Fibroblast of lung (primary cell): ENCODE data around the gene ZNF277. TPM values are rescaled to one million over a fixed set of nuclear protein-coding genes. Genes with fewer than 3 reads are reported as not detected.

ENCODE experiments used
- DNase-seq, 2 donors: peaks; one replicate each; pipeline versions ENCODE4 v3.0.0 to v3.0.0-alpha.2; 2010; ENCODE audit warnings: low read depth in 2 of 2
- H2AFZ ChIP-seq: 2 replicates; pipeline ENCODE4 v1.5.1; 2012; ENCODE audit warnings: low read length, control low read depth, inconsistent platforms
- H3K27ac ChIP-seq: 2 replicates; pipeline ENCODE4 v1.5.1; 2011; ENCODE audit warnings: low read length, control low read depth; ENCODE audit not compliant: insufficient read depth
- H3K27me3 ChIP-seq: 2 replicates; pipeline ENCODE4 v1.5.1; 2011; ENCODE audit warnings: mild to moderate bottlenecking, low read length; ENCODE audit not compliant: control insufficient read depth, insufficient read depth
- H3K36me3 ChIP-seq: 2 replicates; pipeline ENCODE4 v1.5.1; 2011; ENCODE audit warnings: low read length; ENCODE audit not compliant: control insufficient read depth, insufficient read depth
- H3K4me1 ChIP-seq: 2 replicates; pipeline ENCODE4 v1.5.1; 2011; ENCODE audit warnings: low read length; ENCODE audit not compliant: control insufficient read depth, insufficient read depth; ENCODE audit errors: extremely low read depth
- H3K4me2 ChIP-seq: 2 replicates; pipeline ENCODE4 v1.5.1; 2011; ENCODE audit warnings: low read length, control low read depth; ENCODE audit not compliant: insufficient read depth; ENCODE audit errors: extremely low read depth
- H3K4me3 ChIP-seq, 4 experiments: fragments of 200-600 bp in 1 of 4; sonication (generic) in 1 of 4; replicated peaks in 1 of 4; 2 replicates each; pipeline ENCODE4 v1.5.1; 2011 to 2016; ENCODE audit warnings: low read length in 4 of 4, low read depth in 3 of 4, mild to moderate bottlenecking in 3 of 4, control low read depth in 2 of 4, inconsistent platforms in 1 of 4, mixed read lengths in 1 of 4; ENCODE audit not compliant: insufficient read depth in 1 of 4; ENCODE audit errors: control extremely low read depth in 1 of 4
- H3K79me2 ChIP-seq: 2 replicates; pipeline ENCODE4 v1.5.1; 2012; ENCODE audit warnings: mild to moderate bottlenecking, low read length, inconsistent platforms; ENCODE audit not compliant: control insufficient read depth, insufficient read depth
- H3K9ac ChIP-seq: 2 replicates; pipeline ENCODE4 v1.5.1; 2011; ENCODE audit warnings: mild to moderate bottlenecking, low read length, control low read depth; ENCODE audit not compliant: insufficient read depth
- H3K9me3 ChIP-seq: 2 replicates; pipeline ENCODE4 v1.5.1; 2012; ENCODE audit warnings: low read depth, low read length; ENCODE audit not compliant: control insufficient read depth, insufficient read depth
- H4K20me1 ChIP-seq: 2 replicates; pipeline ENCODE4 v1.5.1; 2011; ENCODE audit warnings: low read length; ENCODE audit not compliant: control insufficient read depth, insufficient read depth; ENCODE audit errors: extremely low read depth
- EZH2 ChIP-seq: IDR thresholded peaks from 2 replicates; pipeline ENCODE4 v1.5.1; 2012; ENCODE audit warnings: low read length, control low read depth, mild to moderate bottlenecking; ENCODE audit errors: missing control alignments
- polyA plus RNA-seq, 2 donors: library from polyadenylated mRNA; depleted of rRNA in 1 of 2; stranded (reverse) in 1 of 2; unstranded in 1 of 2; fragments of >200 nt; gene quantifications; 2 replicates each; pipeline ENCODE4 v1.2.1, GENCODE V29; 2011 to 2012; ENCODE audit warnings: missing spikeins in 1 of 2
- total RNA-seq: library from RNA; depleted of rRNA; stranded (reverse); fragments of >200 nt; gene quantifications from 2 replicates; pipeline ENCODE4 v1.2.1, GENCODE V29; 2014
- TF ChIP-seq, protein P1 (sequence below), 2 donors: IDR thresholded peaks in 1 of 2; conservative IDR thresholded peaks in 1 of 2; 1 replicate in 1 of 2; 2 replicates in 1 of 2; pipeline ENCODE4 v1.5.1; 2011 to 2012; ENCODE audit warnings: low read length in 2 of 2, control low read depth in 1 of 2, inconsistent platforms in 1 of 2, low read depth in 1 of 2, mild to moderate bottlenecking in 1 of 2

ZNF277 gene
- total and polyA plus RNA-seq, 2 donors (not counting 1 experiment from before 2014, with no cell fraction given): 23.1 to 66.6 TPM

GRCh38 chr7:112254156-112254555 lies 47.7 kb downstream of the ZNF277 start:
- no peaks in the 10 kb centered on the region for H3K27me3 ChIP-seq
- H3K36me3 ChIP-seq: no peaks in the 10 kb centered on the region
- no peak overlapping the region for H3K9ac ChIP-seq
- H2AFZ ChIP-seq: no peak overlapping the region
- H3K4me2 ChIP-seq: no peak overlapping the region
- no peaks in the 10 kb centered on the region for H3K4me1 ChIP-seq
- no peaks in the 10 kb centered on the region for H3K79me2 ChIP-seq
- H4K20me1 ChIP-seq: no peaks in the 10 kb centered on the region
- no peak for DNase-seq
- no peaks in the 10 kb centered on the region for H3K9me3 ChIP-seq
- H3K4me3 ChIP-seq: no peak overlapping the region
- TF ChIP-seq, protein P1, sequence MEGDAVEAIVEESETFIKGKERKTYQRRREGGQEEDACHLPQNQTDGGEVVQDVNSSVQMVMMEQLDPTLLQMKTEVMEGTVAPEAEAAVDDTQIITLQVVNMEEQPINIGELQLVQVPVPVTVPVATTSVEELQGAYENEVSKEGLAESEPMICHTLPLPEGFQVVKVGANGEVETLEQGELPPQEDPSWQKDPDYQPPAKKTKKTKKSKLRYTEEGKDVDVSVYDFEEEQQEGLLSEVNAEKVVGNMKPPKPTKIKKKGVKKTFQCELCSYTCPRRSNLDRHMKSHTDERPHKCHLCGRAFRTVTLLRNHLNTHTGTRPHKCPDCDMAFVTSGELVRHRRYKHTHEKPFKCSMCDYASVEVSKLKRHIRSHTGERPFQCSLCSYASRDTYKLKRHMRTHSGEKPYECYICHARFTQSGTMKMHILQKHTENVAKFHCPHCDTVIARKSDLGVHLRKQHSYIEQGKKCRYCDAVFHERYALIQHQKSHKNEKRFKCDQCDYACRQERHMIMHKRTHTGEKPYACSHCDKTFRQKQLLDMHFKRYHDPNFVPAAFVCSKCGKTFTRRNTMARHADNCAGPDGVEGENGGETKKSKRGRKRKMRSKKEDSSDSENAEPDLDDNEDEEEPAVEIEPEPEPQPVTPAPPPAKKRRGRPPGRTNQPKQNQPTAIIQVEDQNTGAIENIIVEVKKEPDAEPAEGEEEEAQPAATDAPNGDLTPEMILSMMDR (conservative IDR thresholded peaks at IDR 0.05 in 1 of 2, IDR thresholded peaks at IDR 0.05 in 1 of 2; ENCODE audit: low read depth in 1 of 2, low read length in 2 of 2): no peak
- no peak for TF ChIP-seq EZH2
- no peak overlapping the region for H3K27ac ChIP-seq

GRCh38 chr7:112254709-112255387 lies 48.4 kb downstream of the ZNF277 start:
- Histone ChIP-seq H3K9ac (no peak overlapping the region), H3K36me3 (no peaks in the 10 kb centered on the region), H3K4me1 (no peaks in the 10 kb centered on the region), H4K20me1 (no peaks in the 10 kb centered on the region), H3K4me2 (no peak overlapping the region), H2AFZ (no peak overlapping the region), H3K4me3 (no peak overlapping the region), H3K79me2 (no peaks in the 10 kb centered on the region), H3K27me3 (no peaks in the 10 kb centered on the region), H3K9me3 (no peaks in the 10 kb centered on the region), H3K27ac (no peak overlapping the region)
- no peak for TF ChIP-seq EZH2
- TF ChIP-seq, protein P1 (conservative IDR thresholded peaks at IDR 0.05 in 1 of 2, IDR thresholded peaks at IDR 0.05 in 1 of 2; ENCODE audit: low read depth in 1 of 2, low read length in 2 of 2): no peak
- no peak for DNase-seq

- no peaks in the 10 kb centered on the region for H3K9me3 ChIP-seq
- H3K4me1 ChIP-seq: no peaks in the 10 kb centered on the region
- H3K36me3 ChIP-seq: no peaks in the 10 kb centered on the region
- no peak for TF ChIP-seq EZH2
- TF ChIP-seq, protein P1 (conservative IDR thresholded peaks at IDR 0.05 in 1 of 2, IDR thresholded peaks at IDR 0.05 in 1 of 2; ENCODE audit: low read depth in 1 of 2, low read length in 2 of 2): no peak
- peak in 1 of 2 donors; percentile 28 for DNase-seq
- no peak overlapping the region for H3K4me2 ChIP-seq
- H3K27me3 ChIP-seq: no peaks in the 10 kb centered on the region
- no peaks in the 10 kb centered on the region for H3K79me2 ChIP-seq
- no peak overlapping the region for H3K9ac ChIP-seq
- H3K4me3 ChIP-seq: no peak overlapping the region
- no peak overlapping the region for H2AFZ ChIP-seq
- no peak overlapping the region for H3K27ac ChIP-seq
- H4K20me1 ChIP-seq: no peaks in the 10 kb centered on the region
These were observed 48.9 kb downstream of the ZNF277 start for GRCh38 chr7:112255388-112255720.
